Measurements from ENCODE around the gene CFAP43.

CFAP43 gene

GRCh38 chr10:104098358-104098925, 133.7 kb downstream of the CFAP43 start:
- DNase-seq (ENCODE audit: low spot score) = no peak

- DNase-seq (ENCODE audit: low spot score) = peak; percentile 73
Observed at GRCh38 chr10:104096692-104097091, 135.5 kb downstream of the CFAP43 start.

- no peak for DNase-seq (ENCODE audit: low spot score)
Observed at GRCh38 chr10:104092749-104093148, 139.4 kb downstream of the CFAP43 start.

GRCh38 chr10:104090611-104091010, 141.6 kb downstream of the CFAP43 start:
- DNase-seq (ENCODE audit: low spot score) = peak; percentile 11

- DNase-seq (ENCODE audit: low spot score) = peak; percentile 18
Observed at GRCh38 chr10:104089621-104090020, 142.5 kb downstream of the CFAP43 start.

GRCh38 chr10:104088239-104088638, 143.9 kb downstream of the CFAP43 start:
- no peak for DNase-seq (ENCODE audit: low spot score)

DNA sequence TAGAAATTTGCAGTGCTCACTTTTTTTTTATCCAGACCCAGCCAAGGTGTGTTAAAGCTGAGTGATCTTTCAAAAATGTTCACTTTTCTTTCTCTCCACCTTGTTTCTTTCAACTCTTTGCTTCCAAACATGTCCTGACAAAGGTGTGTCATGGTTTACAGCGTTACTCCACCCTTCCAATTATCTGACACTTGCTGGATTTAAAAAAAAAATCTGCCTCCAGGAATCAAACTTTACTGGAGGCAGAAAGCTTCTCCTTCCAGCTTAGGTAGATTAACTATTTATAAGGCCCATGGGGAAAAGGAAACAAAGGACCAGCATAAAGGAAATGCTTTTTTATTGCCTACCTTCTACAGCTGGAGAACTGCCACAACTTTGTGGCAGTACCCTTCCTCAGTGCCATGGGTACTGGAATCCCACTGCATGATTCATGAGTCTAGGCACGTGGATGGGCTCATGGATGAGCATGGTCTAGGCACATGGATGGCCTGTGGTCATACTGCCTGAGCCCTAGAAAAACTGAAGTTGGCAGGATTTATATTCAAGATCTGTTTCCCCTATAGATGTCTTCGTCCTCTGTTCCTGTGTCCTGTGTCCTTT, 146.3 kb downstream of the CFAP43 start, which contains the start of gene COL17A1:
Gene COL17A1, minus strand, starts transcription at position 80 of the 600 bp plus-strand sequence. CDS start 5,207 bp downstream, outside the sequence.
- no peak for DNase-seq (ENCODE audit: low spot score)

- peak; percentile 6 for DNase-seq (ENCODE audit: low spot score)
Observed at GRCh38 chr10:104084482-104085142, 147.6 kb downstream of the CFAP43 start.

DNA sequence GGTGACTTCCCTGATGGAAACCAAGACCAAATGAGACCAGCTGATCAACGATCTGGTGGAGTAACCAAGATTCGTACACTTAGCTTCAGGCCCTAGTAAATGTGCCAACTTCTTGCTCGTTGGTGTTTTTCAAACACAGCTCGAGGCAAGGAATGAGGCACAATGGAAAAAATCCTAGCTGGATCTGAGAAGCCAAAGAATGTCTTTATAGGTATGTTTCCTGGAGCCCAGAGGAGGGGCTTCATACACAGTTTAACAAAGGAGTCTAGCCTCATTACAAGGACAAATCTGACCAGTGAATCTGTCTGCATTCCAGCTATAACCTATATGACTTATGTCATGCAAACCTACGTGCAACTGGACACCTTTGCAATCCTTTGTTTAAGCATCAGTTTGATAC, 150.2 kb downstream of the CFAP43 start:
- DNase-seq (ENCODE audit: low spot score) = no peak

GRCh38 chr10:104080762-104081161, 151.4 kb downstream of the CFAP43 start:
- DNase-seq (ENCODE audit: low spot score) = peak; percentile 44
